ENCODE data around the gene IQCE.

GRCh38 chr7:2521341-2521745 is 37.4 kb upstream of the IQCE start:
- TF ChIP-seq CTCF (IDR thresholded peaks at IDR 0.05; ENCODE audit: poor library complexity) = no peak
- no peak for TF ChIP-seq EZH2 (IDR thresholded peaks at IDR 0.05; ENCODE audit: borderline replicate concordance)
